Left colon (tissue), 2 donors: ENCODE measurements around the gene NAA20. TPM values are rescaled to one million over a fixed set of nuclear protein-coding genes. Genes with fewer than 3 reads are reported as not detected.
"Not testable (repeated sequence)": the region's sequence is repeated elsewhere in the genome, so short reads cannot be mapped to it uniquely, and the experiment has no call there.

Experiments
- ATAC-seq: fragments of 200-7000 bp; cut with Tn5 transposase; one replicate; pipeline ENCODE4 v1.9.1; 2020; ENCODE audit warnings: mild to moderate bottlenecking, moderate library complexity
- DNase-seq, 2 donors: peaks; one replicate each; pipeline ENCODE4 v3.0.0-alpha.2; 2020
- intact Hi-C, 2 donors: fragments of 100-400 bp; cut with DNase I in 1 of 2; cut with micrococcal nuclease in 1 of 2; formaldehyde crosslinking; loops; one replicate each; pipeline versions ENCODE4 v1.11.2 to v1.14.0; 2022; cut with DNase I, micrococcal nuclease
- total RNA-seq, 2 donors: library from RNA; stranded (reverse); fragmentation: NEBNext Ultra II Directional; extraction: Animal tissue kit (Norgen Biotek cat#: 25700); gene quantifications; one replicate each; pipeline ENCODE4 v1.2.1, GENCODE V29; 2021
- donor health status: DM: no; HTN: no; CAD: no.
- donor health status: DM: yes; HTN: yes; CAD: no.

NAA20 gene
- total RNA-seq, 2 donors from 2014 or later, result 39.2 to 39.6 TPM

DNA sequence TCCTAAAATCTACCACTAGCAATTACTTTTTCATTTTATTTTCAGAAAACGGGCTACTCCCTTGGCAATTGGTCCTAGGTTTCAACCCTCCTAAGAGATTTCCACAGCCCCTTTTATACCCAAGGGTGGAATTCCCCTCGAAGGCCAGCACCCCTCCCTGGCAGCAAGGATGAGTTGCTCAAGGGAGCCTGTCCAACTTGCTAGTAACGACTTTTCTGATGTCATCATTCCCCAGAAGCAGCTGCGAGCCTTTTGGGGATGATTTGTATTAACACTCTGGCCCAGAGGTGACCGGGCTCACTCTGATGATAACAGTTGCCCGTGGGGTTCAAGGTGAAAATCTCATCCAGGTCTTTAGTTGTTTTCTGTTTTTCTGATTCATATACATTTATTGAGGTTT is 30.7 kb upstream of the NAA20 start:
- DNase-seq (no peak), ATAC-seq (no peak)

GRCh38 chr20:19987046-19987445 is 30.1 kb upstream of the NAA20 start:
- ATAC-seq, result no peak
- intact Hi-C loops, result no loop called here
- DNase-seq, result no peak

More for the DNA sequence above, 30.7 kb upstream of the NAA20 start:
- intact Hi-C loops, result no loop called here

DNA sequence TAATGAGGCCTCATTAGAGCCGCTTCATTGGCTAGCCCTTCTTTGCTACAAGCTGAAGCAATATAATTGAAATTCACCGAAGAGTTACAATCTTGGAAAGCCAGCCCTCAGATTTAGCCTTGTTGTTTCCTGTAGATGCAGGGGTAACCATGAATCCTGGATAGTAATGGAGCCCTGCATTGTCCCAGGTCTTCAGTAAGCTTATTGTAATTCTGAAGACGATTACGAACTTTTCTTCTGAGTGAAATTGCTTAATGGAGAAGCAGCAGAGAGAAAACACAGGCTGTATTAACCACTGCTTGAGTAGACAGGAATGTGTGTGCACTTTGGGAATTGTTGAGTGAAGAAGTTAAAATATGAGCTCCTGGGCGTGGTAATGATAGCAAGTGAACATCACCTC is 26.3 kb upstream of the NAA20 start:
- ATAC-seq, result no peak
- intact Hi-C loops, result loop anchor here (10.0 kb wide), 2 partner anchors 196 to 296 kb away; no protein-coding TSS in a partner anchor

DNA sequence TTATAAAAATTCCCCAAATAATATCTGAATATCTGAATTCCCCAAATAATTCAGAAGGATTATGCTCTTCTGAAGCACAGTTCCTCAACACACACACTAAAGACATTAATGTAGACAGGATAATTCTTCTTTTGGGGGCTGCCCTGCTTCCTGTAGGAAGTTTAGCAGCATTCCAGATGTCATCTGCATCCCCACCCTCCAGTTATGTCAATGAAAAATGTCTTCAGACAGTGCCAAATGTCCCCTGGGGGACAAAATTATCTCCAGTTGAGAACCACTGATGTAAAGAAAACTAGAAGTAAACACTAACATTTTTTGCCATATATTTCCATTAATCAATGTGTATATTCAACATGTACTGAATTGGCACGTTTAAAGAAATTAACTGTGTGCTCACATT is 25.9 kb upstream of the NAA20 start:
- DNase-seq (no peak), ATAC-seq (no peak)
- intact Hi-C loops, result loop anchor here (10.0 kb wide), 2 partner anchors 197 to 297 kb away; no protein-coding TSS in a partner anchor

More for the DNA sequence above, 26.3 kb upstream of the NAA20 start:
- DNase-seq, result no peak

DNA sequence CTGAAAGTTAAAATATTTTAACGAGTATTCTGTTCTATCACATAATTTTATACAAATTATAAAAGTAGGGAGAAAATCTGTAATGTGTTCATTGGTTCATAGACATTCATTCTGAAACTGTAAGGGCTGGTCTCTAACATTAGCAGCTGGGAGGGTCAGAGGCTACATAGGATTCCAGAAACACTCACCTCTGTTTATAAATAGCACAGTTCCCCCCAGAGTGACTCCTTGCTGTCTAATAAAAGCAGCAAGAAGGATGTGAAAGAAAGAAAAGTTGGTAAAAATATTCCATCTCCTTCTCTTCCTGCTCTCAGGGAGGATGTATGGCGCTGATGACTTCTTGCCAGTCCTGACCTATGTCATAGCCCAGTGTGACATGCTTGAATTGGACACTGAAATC is 25.3 kb upstream of the NAA20 start:
- ATAC-seq, result no peak
- DNase-seq, result no peak
- intact Hi-C loops, result loop anchor here (10.0 kb wide), 2 partner anchors 197 to 297 kb away; no protein-coding TSS in a partner anchor

- intact Hi-C loops, result loop anchor here (10.0 kb wide), 2 partner anchors 198 to 298 kb away; no protein-coding TSS in a partner anchor
- no peak for ATAC-seq
- no peak for DNase-seq
Observed at GRCh38 chr20:19992996-19993908, 23.9 kb upstream of the NAA20 start.

DNA sequence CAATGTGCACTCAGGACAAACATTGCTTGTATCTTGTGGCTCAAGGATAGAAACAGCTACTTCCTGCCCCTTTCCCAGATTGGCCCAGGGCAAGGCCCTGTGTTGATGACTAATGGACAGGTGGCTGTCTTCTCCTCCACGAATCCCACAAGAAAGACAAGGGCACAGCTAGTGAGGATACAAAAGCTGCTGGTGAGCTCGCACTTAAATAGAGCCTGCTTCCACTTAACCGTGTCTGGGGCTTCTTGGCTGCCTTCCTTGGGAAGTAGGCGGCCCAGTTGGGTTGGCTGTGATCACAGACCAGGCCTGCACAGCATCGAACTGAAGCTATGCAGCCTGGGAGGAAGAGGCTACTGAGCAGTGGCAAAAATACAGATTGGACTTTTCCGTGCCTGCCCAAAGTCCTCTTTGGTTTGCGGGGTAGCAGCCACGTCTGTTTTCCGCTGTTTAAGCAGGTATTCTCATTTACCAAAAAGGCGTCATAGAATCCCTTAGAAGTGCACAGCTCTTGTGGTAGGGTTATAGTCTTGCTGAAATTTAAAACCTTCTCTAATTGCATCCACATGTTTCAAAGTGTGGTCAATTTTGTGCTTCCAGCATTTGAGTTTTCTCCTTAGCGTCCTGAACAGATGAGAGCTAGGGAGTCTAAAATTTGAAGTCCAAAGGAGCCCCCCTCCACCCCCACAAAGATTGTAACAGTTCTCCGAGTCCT is 23.0 kb upstream of the NAA20 start:
- intact Hi-C loops, result loop anchor here (2.0 to 10.0 kb wide), 3 partner anchors 199 to 299 kb away; no protein-coding TSS in a partner anchor
- ATAC-seq (peak; percentile 22), DNase-seq (no peak)

GRCh38 chr20:19995220-19995863 is 21.8 kb upstream of the NAA20 start:
- peak in 1 of 2 donors; percentile 39 for DNase-seq
- peak; percentile 54 for ATAC-seq
- intact Hi-C loops, result loop anchor here (2.0 to 10.0 kb wide), 3 partner anchors 201 to 301 kb away; no protein-coding TSS in a partner anchor

- no peak for ATAC-seq
- intact Hi-C loops, result loop anchor here (10.0 kb wide), 2 partner anchors 201 to 301 kb away; no protein-coding TSS in a partner anchor
- no peak for DNase-seq
Observed at GRCh38 chr20:19996222-19996621, 20.9 kb upstream of the NAA20 start.

DNA sequence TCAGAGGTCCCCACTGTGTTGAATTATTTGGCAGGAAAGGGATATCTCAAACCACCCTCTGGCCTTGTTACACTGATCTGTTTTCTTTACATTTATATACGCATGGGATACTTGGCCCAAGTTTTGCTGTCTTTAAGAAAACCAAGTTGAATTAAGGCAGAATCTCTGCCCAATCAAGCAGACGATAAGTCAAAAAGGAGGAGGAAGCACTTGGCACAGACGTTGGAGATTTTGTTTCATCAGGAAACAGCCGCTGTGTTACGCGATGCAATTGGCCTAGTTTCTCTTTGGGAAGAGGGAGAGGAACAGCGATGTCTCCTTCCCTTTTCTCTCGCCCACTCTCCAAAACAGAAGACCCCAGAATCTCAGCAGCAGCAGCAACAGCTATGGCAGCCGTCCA is 20.2 kb upstream of the NAA20 start:
- DNase-seq (no peak), ATAC-seq (no peak)
- intact Hi-C loops, result loop anchor here (10.0 kb wide), 2 partner anchors 202 to 302 kb away; no protein-coding TSS in a partner anchor

DNA sequence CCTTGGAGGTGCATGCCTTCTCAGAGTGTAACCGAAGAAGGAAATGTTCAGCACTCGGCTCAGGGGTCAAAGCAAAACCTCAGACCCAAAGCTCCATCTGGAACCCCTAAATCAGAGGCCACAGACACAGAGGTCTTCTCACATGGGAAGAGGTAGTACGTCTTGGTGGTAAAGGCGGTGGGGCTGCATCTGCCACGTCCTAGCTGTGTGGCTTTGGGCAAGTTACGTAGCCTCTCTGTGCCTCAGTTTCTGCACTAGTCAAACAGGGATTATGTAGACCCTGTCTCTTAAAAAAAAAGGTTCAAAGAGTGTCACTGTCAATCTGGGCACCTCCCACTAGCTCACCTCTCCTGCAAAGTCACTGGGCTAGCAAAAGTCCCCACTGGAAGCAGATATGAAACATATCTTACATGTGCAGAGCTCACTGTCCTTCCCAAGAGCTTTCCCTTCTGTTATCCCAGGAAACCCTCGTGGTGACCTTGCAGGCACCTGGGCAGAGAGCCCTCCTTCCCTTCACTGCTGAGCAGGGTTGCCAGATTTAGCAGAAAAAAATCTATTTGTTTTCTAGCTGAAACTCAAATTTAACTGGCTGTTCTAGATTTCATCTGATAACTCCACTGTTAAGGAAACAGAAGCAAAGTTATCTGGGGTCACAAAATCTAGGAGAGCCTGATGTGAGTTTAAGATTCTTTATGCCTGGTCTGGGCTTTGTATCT is 18.0 kb upstream of the NAA20 start:
- intact Hi-C loops, result loop anchor here (10.0 kb wide), 2 partner anchors 204 to 304 kb away; no protein-coding TSS in a partner anchor
- DNase-seq (no peak), ATAC-seq (no peak)

DNA sequence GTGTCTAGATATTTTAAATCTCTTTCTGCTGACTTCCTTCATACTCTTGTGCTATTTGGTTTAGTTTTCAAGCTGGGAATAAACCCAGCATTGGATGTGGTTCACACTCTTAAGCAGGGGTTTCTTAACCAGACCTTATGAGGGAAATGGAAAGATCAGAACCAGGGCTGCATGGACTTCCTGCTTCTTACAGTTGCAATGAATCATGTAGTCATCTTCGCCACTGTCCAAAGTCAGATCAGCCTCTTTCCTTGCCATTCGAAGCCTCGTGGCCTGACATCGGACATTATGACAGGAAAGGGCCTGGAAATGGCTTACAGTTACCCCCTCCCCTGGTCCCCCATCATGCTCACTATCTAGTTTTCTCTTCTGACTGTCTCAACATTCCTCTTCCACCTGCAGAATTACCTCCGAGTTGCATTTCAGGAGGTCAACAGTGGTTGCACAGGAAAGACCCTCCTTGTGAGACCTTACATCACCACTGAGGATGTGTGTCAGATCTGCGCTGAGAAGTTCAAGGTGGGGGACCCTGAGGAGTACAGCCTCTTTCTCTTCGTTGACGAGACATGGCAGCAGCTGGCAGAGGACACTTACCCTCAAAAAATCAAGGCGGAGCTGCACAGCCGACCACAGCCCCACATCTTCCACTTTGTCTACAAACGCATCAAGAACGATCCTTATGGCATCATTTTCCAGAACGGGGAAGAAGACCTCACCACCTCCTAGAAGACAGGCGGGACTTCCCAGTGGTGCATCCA is 16.8 kb upstream of the NAA20 start:
- intact Hi-C loops, result no loop called here
- DNase-seq (no peak), ATAC-seq (no peak)

DNA sequence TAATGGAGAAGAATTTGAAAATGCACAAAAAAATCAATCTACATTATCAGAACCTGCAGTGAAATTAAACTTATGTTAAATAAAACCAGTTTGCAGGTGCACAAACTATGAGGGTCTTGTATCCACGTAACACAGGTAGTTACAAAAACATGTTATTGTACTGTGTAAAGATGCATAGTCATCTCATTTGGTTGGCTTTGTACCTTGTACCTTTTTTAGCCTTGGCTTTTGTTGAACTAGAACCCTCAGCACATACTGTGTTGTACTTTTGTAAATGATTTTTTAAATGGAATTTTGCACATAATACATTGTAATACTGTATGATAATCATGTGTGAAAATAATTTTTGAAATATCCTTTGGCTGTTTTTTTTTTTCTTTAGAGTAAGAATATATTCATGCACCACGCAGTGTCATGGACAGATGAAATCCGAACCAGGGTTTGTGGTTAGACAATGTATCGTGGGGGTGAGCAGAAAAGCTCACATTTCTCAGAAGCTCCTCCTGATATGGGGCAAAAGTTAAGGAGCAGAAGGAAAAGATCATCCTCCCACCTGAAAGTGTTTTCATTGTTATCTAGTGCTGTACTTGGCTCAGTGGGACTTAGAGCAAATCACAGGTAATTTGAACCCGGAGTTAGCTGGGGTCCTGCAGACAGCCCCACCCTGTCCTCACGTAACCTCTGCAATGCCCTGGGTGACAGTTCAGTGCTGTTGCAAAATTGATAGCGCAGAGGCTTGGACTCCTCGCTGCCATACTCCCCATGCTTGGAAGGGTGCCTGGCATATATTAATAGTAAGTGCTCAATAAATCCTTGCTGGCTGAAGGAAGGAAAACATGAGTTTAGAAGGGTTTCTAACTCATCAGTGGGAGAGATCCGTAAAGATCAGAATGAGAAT is 14.8 kb upstream of the NAA20 start:
- intact Hi-C loops, result no loop called here
- no peak for DNase-seq
- no peak for ATAC-seq

DNA sequence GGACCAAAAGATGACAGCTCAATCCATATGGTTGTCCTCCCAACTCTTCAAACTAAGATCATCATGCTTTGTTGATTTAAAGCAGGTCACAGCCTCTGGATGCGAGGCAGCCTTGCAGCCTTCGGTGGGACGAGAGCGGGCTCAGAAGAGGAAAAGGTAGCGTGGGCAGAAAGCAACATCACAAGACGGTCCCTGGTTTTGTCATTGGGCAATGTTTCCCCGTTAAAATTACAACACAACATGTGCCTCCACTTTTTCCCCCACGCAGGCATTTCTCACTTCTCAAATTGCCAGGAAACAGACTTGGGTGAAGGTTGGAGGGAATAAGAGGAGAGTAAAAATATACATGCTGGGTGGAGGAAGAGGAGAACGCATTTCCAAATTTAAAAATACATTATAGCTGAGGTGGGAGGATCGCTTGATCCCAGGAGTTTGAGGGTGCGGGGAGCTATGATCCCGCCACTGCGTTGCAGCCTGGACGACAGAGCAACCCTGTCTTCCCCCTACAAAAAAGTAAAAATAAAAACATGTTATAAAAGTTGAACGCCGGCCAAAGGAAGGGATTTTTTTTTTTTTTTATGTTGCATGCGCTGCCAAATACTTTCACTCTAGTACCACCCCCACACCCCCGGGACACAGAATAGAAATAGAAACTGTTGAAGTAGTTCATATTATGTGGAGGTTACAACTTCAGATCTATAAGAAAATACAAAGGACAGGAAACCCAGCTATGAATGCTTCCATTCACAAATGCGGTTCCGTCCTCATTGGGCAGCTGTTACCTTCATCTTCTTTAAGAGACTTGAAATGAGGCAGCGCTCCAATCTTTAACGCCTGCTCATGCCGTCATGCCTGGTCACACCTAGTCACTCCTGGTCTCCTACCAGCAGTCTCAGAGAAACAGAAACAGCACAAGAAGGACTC is 13.9 kb upstream of the NAA20 start:
- ATAC-seq, result peak; percentile 10
- no peak for DNase-seq
- intact Hi-C loops, result no loop called here

DNA sequence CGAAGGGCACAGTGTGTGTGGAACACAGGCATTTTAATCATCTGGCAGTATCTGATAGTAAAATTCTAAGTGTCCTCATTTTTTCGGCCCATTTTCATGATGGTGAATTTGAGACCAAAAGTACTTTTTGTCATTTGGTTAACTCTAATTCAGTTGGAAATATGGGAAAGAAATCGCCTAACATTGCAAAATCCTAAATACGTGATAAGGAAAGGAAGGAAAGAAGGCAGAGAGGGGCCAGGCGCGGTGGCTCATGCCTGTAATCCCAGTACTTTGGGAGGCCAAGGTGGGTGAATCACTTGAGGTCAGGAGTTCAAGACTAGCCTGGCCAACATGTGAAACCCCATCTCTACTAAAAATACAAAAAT is 13.2 kb upstream of the NAA20 start:
- intact Hi-C loops, DNase-seq, ATAC-seq: not testable (repeated sequence)

DNA sequence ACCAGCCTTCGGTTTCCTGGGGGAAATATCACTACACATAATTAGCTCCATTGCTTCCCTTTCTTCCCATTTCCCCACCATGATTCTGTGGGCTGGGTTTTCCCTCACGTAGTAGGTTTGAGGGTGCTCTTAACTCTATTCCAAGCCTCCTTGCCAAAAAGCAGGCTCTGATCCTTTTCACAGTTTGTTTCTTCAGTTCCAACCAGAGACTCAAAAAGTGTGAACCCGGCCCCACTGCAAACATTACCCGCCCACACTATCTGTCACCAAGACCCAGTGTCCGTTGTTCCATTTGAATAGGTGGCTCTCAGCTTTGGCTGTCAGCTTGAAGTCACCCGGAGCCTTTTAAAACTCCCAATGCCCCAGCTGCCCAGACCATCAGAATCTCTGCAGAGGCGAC is 11.8 kb upstream of the NAA20 start:
- no peak for DNase-seq
- intact Hi-C loops, result no loop called here
- no peak for ATAC-seq
